GM12801 (cell line): ENCODE data around the gene SUPT3H.

Source experiments
- CTCF ChIP-seq: IDR thresholded peaks from one replicate; pipeline ENCODE4 v1.5.1; 2011; ENCODE audit warnings: control low read depth; ENCODE audit not compliant: insufficient read length; ENCODE audit errors: extremely low read depth

The SUPT3H gene

GRCh38 chr6:44957156-44957555 lies 420.6 kb downstream of the SUPT3H start:
- no peak for TF ChIP-seq CTCF

- TF ChIP-seq CTCF = no peak
Measured at GRCh38 chr6:44956396-44956795, 421.3 kb downstream of the SUPT3H start.

- TF ChIP-seq CTCF = no peak
Measured at GRCh38 chr6:44955145-44955544, 422.6 kb downstream of the SUPT3H start.

GRCh38 chr6:44954281-44954680 lies 423.5 kb downstream of the SUPT3H start:
- no peak for TF ChIP-seq CTCF

GRCh38 chr6:44951253-44951747 lies 426.4 kb downstream of the SUPT3H start:
- TF ChIP-seq CTCF = no peak

GRCh38 chr6:44949596-44950201 lies 428.0 kb downstream of the SUPT3H start:
- TF ChIP-seq CTCF = no peak

- TF ChIP-seq CTCF = no peak
Measured at GRCh38 chr6:44943541-44943940, 434.2 kb downstream of the SUPT3H start.
